Activated T-helper 2 cell treated with anti-CD3 and anti-CD28 coated beads, Interferon-gamma antibody, Interleukin-2, Interleukin-4, amounts not matched to agents 10 μg/mL and 5 μg/mL and 100 μg/mL, durations not matched to agents 14 hours and 24 hours and 36 hours (primary cell): Measurements from ENCODE around the gene S100P. TPM values are rescaled to one million over a fixed set of nuclear protein-coding genes. Genes with fewer than 3 reads are reported as not detected.

ENCODE experiments used
- DNase-seq: peaks from one replicate; pipeline ENCODE4 v3.0.0; 2021; ENCODE audit warnings: low spot score
- H3K27ac Mint-ChIP-seq: one replicate; pipeline ENCODE4 v1.8.0; 2021; ENCODE audit warnings: mixed read lengths
- H3K27me3 Mint-ChIP-seq: one replicate; pipeline ENCODE4 v1.8.0; 2021; ENCODE audit warnings: low read depth, mixed read lengths
- H3K36me3 Mint-ChIP-seq: one replicate; pipeline ENCODE4 v1.8.0; 2021; ENCODE audit warnings: low read depth, mixed read lengths
- H3K4me1 Mint-ChIP-seq: one replicate; pipeline ENCODE4 v1.8.0; 2021; ENCODE audit warnings: low read depth, mixed read lengths
- H3K4me3 Mint-ChIP-seq: one replicate; pipeline ENCODE4 v1.8.0; 2021; ENCODE audit warnings: low read depth, mild to moderate bottlenecking, moderate library complexity, mixed read lengths
- H3K9me3 Mint-ChIP-seq: one replicate; pipeline ENCODE4 v1.8.0; 2021; ENCODE audit warnings: mixed read lengths
- intact Hi-C: fragments of 100-400 bp; cut with micrococcal nuclease; formaldehyde crosslinking; loops from one replicate; pipeline ENCODE4 v1.15.1; 2023
- total RNA-seq: library from RNA; stranded (reverse); gene quantifications from 2 replicates; pipeline ENCODE4 v1.2.3, GENCODE V29; 2022

The S100P gene
- total RNA-seq, 1 donor from 2014 or later = 3.4 TPM

DNA sequence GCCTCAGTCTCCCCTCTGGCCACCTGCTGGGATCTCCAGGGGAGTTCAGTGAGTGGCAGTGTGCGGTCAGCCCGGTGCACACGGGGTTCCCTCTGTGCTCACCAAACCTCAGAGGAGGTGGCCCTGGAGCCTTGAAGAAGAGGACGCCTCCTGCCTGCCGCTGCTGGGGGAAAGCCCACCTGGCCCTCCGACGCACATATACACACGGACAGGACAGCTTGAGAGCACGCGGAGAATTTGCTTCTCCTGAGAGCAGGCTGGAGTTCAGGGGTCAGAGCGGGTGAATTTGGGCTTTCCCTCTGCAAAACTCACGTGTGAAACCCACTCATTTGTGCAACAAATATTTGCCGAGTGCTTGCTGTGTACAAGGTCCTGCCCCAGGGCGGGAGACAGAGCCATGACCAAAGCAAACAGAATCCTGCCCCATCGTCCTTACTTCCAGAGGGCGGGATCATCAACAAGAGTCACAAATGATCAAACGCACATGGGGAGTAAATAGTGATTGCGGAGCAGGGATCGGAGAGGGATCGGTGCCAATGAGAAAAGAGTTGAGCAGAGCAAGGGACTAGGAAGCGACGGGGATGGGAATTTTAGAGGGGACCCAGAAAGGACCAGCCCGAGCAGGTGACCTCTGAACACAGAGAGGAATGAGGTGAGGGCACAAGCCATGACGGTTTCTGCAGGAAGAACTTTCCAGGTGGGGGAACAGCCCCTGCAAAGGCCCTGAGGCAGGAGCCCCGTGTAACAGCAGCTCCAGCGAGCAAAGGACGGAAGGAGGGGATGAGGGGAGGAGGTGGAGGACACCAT, 39.9 kb downstream of the S100P start:
- no peak for DNase-seq
- Mint-ChIP-seq H3K4me3 (no peak overlapping the region), H3K36me3 (no peaks in the 10 kb centered on the region), H3K9me3 (no peaks in the 10 kb centered on the region), H3K27me3 (peaks cover under 1% of the 10 kb centered on the region), H3K4me1 (peaks cover 2% of the 10 kb centered on the region), H3K27ac (no peak overlapping the region)
- intact Hi-C loops = no loop called here

DNA sequence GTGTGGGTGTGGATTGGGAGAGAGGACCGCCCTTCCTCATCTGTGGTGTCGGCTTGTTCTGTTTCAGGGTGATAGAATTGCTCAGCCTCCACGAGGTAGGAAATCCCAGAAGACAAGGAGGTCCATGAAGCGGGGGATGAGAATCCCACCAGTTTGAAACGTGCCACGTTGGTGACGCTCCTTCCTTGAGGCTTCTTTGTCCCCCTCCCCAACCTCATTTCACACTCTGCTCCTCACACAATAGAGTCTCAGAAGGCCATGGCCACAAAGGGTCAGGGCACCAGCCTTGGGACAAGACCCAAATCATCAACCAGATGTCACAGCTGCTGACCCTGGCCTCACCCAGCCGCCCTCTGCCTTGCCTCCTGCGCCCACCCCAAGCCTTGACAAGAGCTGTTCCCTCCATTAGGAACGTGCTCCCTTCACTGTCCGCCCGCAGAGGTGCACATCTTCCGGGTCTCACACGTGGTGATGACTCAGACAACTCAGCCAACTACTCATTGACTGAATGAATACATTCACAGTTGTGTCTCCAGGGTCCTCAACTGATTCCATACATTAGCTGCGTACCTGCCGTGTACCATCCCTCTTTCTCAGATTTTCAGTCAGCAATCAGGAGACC, 40.6 kb downstream of the S100P start:
- peaks cover 2% of the 10 kb centered on the region for H3K4me1 Mint-ChIP-seq
- H3K27ac Mint-ChIP-seq = no peak overlapping the region
- H3K27me3 Mint-ChIP-seq = peaks cover 2% of the 10 kb centered on the region
- H3K4me3 Mint-ChIP-seq = no peak overlapping the region
- intact Hi-C loops = no loop called here
- H3K9me3 Mint-ChIP-seq = no peaks in the 10 kb centered on the region
- DNase-seq = no peak
- H3K36me3 Mint-ChIP-seq = no peaks in the 10 kb centered on the region

DNA sequence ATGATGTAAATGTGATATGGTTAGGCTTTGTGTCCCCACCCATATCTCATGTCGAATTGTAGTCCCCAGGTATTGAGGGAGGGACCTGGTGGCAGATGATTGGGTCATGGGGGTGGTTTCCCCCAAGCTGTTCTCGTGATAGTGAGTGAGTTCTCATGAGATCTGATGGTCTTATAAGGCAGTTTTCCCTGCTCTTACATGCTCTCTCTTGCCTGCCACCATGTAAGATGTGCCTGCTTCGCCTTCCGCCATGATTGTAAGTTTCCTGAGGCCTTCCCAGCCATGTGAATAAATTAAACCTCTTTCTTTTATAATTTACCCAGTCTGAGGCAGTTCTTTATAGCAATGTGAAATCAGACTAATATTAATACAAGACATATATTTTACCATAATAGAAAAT, 46.2 kb downstream of the S100P start:
- H3K27ac Mint-ChIP-seq = no peak overlapping the region
- peaks cover 5% of the 10 kb centered on the region for H3K27me3 Mint-ChIP-seq
- intact Hi-C loops = no loop called here
- no peak overlapping the region for H3K4me3 Mint-ChIP-seq
- no peaks in the 10 kb centered on the region for H3K4me1 Mint-ChIP-seq
- H3K9me3 Mint-ChIP-seq = no peaks in the 10 kb centered on the region
- no peaks in the 10 kb centered on the region for H3K36me3 Mint-ChIP-seq
- no peak for DNase-seq

DNA sequence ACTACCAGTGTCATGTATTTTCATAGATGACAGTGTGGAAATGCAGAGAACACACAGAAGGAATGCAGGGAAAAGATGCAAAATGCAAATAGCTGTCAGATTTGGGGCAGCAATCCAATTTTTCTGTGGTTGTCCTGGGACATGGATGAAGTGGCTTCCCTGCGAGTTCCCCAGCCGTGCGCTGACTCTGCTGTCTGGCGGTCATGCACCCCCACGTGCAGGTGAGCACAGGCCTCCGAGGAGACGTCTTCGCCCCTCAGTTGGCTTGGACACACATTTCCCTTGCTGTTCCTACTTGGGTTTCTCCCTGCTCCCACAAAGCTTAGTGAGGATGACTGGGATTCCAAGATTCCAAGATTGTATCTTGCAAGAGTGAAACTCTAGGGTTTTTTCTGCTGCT, 46.7 kb downstream of the S100P start:
- DNase-seq = no peak
- intact Hi-C loops = no loop called here
- Mint-ChIP-seq H3K27ac (no peak overlapping the region), H3K36me3 (no peaks in the 10 kb centered on the region), H3K27me3 (peaks cover 6% of the 10 kb centered on the region), H3K9me3 (no peaks in the 10 kb centered on the region), H3K4me3 (no peak overlapping the region), H3K4me1 (no peaks in the 10 kb centered on the region)

DNA sequence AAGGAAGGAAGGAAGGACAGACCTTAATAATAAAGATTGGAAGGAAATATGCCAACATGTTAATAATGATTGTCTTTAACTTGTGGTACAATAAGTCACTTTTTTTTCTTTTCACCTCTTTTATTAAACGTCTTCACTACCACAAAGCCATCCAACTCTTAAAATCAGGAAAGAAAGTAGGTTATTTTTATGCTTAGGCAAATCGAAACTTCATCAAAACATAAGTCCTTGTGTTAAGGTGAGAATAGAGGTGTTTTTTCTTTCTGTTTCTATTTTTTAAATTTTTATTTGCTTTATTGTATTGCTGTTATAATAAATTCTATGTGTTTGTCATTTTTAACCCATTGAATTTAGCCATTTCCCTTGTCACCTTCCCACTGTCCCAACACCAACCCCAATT, 48.8 kb downstream of the S100P start:
- no peaks in the 10 kb centered on the region for H3K36me3 Mint-ChIP-seq
- no peak overlapping the region for H3K4me3 Mint-ChIP-seq
- H3K27me3 Mint-ChIP-seq = peaks cover 6% of the 10 kb centered on the region
- DNase-seq = no peak
- H3K4me1 Mint-ChIP-seq = no peaks in the 10 kb centered on the region
- H3K9me3 Mint-ChIP-seq = no peaks in the 10 kb centered on the region
- intact Hi-C loops = no loop called here
- no peak overlapping the region for H3K27ac Mint-ChIP-seq

DNA sequence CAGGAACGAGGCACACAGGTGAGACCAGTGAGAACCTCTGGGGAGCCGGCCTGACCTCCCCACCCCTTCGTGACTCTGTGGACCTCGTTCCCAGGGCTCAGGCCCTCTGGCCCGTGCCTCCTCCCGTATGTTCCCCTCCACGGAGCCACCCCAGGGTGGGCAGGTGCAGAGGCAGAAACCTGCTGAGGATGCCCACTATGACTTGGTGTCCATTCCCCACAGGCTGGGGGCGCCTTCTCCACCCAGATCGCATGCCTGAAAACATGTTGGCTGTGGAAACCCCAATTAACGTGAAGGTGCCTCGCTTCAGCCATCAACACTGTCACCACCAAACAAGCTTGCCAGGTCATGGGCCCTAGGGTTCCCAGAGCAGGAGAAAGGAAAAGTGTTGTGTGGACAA, 49.3 kb downstream of the S100P start:
- Mint-ChIP-seq H3K4me3 (no peak overlapping the region), H3K36me3 (no peaks in the 10 kb centered on the region), H3K9me3 (no peaks in the 10 kb centered on the region), H3K4me1 (no peaks in the 10 kb centered on the region), H3K27ac (no peak overlapping the region), H3K27me3 (peaks cover 6% of the 10 kb centered on the region)
- DNase-seq = no peak
- intact Hi-C loops = no loop called here

Other genes with a start within 250 kb of the S100P start
- gene PPP2R2C, start 221.3 kb upstream of the S100P start, total RNA-seq = not detected in 2 replicates
- 14.9 and 16.3 TPM in 2 replicates for gene MAN2B2, start 118.7 kb upstream of the S100P start, total RNA-seq
- gene MRFAP1, start 53.2 kb upstream of the S100P start, total RNA-seq = 105 TPM in 2 replicates
- gene MRFAP1L1, start 16.0 kb downstream of the S100P start, total RNA-seq = 46.6 and 49.6 TPM in 2 replicates
- 18.2 and 20.8 TPM in 2 replicates for gene BLOC1S4, start 22.3 kb downstream of the S100P start, total RNA-seq
- 13.6 and 15.9 TPM in 2 replicates for gene KIAA0232, start 88.8 kb downstream of the S100P start, total RNA-seq
- gene TBC1D14, start 215.9 kb downstream of the S100P start, total RNA-seq = 34.9 and 35.1 TPM in 2 replicates